DMS79 (cell line): Measurements from ENCODE around the gene ISL2.

ENCODE experiments used
- DNase-seq: peaks from one replicate; lab custom pipeline; 2025; lab: John Stamatoyannopoulos, UW

The ISL2 gene

DNA sequence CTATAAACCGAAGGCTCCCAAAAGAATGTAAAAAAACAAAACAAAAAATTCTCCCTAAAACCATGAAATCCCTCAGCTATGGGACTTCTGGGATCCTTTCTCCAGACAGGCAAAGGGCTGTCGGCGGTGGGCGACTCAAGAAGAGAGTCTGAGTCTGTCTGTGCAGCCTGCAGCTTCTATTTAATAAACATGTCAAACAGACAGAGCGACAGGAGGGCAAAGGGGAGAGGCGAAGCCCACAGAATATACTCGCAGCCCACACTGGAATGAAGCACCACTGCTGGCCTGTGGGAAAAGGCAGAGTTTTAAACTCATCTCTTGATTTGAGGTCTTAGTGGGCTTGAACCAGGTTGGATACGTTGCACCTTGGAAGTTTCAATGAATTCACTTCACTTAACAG is 40.2 kb downstream of the ISL2 start:
- no peak for DNase-seq

DNA sequence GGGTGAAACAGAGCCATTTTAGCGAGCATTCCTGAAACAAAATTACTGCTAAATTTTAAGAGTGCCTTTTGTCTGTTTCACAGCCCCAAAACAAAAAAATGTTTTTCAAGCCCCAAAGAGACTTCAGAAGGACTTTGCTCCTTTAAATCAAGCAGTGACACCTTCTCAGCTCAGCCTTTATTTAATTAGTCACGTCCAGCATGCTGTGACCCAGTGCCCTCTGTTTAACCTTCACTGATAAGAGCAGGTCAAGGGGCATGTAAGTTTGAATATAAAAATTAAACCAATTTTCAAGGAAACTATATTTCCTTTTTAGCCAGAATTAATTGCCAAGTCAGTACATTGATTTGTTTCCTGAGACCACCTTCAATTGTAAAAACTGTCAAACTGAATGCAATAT is 40.6 kb downstream of the ISL2 start:
- no peak for DNase-seq

DNA sequence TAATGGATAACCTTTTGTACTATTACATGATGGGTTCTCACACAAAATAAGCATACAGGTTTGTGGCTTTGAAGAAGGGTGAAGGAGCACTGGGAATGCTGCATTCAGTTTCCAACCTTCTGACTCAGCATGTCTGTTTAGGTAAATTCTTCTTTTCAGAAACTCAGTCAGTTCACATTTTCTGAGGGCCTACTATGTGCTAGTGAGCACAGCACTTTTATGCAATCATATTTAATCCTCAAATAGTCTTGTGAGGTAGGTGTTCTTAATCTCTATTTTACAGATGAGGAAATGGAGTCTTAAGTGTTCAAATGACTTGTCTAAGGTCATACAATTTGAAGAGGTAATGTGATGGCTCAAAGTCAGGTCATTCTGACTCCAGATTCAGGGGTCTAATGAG is 41.2 kb downstream of the ISL2 start:
- DNase-seq = no peak

DNA sequence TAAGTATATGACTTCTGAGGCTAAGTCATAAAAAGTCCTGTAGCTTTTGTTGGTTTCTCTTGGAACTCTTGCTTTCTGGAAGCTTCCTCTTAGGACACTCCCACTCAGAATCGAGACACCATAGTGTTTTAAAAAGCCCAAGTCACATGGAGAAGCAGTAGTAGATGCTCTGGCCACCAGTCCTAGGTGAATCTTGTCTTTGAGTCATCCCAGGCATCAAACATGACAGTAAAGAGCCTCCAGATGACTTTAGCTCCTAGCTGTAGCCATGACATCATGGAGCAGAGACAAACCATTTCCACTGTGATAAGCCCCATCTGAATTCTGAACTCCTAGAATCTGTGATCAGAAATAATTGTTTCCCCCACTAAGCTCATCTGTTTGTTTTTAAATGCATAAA is 42.1 kb downstream of the ISL2 start:
- DNase-seq = no peak

DNA sequence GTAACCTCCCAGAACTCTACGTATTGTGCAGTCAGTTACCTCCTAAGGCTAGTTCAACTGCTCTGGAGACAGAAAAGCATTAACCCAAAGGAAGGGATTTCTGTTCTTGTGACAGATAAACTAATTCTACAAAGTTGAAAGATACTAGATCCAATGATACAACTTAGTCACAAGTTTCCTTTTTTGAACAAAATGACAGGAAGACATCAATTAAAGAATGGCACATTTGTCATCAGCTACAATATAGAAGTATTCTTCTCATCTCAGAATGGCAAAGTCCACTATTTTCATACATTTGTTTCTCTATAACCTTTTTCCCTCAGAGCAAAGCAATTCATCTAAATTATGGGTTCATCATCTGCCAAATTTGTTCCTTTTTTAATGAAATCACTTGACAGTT is 43.7 kb downstream of the ISL2 start:
- no peak for DNase-seq

DNA sequence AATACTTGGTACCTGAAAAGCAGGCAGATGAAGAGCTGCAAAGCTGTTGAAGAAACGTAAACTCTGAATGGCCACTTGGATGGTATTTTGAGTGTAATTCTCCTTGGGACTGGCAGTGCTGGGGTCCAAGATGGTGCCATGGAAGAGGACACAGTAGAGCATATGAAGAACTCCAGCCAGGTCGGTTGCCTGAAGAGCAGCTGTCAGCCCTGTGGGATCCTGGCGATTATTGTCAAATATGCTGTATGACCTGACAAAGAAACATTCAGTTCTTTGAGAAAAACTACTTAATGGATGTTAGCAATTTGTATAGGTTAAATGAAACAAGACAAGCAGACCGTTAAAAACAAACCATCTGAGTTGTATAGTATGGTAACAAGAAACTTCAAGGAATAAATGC is 44.8 kb downstream of the ISL2 start:
- no peak for DNase-seq

DNA sequence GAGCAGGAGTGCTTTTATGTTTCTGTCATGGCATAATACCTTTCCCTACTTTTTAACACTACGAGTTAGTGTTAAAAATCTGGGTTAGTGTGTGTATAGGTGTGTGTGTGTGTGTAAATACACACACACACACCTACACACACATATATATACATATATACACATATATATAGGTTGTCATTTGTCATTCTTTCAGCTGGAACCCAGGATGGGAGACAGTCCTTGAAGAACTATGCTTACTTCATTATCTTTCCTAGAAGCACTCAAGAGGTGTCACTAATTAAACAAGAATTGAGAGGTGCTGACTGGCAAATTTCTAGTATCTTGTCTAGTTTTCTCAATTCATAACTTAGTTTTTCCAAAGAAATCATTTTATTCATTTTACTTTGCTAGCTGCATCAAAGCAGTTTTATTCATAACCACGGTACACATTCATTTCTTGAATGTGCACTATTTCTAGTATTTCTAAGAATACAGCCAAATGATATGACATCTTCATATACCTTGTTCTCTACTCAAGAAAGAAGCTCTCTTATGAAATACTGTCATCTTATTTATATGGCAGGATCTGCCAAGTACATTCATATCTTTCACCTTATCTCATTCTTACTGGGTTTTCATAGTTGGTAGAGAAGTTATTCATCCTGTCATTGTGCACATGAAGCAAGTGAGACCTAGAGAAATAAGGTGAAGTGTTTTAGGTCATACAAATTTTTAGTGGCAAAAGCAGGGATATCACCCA is 46.6 kb downstream of the ISL2 start:
- DNase-seq = no peak

DNA sequence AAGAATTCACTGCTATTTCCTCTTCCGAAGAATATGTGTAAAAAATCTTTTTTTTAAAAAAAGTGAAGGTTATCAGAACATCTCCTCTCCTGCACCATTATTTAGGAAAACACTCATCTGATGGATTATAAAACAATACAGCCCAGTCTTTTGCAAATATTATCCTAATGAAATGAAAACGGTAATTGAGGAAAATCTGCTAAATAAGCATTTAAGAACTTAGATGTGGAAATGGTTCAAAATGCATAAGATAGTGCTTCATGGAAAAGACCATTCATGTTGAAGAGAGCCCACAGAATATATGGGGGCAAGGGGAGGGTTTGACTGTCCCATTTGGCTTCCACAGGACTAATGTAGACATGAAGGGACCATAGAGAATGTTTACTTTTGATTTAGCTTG is 47.8 kb downstream of the ISL2 start:
- no peak for DNase-seq

DNA sequence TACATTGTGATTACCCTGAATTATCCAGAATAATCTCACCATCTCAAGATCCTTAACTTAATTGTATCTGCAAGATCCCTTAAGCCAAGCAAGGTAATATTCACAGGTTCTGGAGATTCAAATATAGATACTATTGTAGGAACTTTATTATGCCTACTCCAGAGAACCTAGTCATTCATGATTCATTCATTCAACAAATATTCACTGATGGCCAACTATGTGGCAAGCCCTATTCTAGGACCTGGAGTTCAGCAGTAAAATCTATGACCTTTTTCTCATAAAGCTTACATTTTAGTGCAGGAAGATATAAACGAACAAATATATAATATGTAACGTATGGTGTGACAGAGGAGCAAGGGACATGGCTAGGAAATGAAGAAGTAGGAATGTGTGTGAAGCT is 49.6 kb downstream of the ISL2 start:
- DNase-seq = no peak

DNA sequence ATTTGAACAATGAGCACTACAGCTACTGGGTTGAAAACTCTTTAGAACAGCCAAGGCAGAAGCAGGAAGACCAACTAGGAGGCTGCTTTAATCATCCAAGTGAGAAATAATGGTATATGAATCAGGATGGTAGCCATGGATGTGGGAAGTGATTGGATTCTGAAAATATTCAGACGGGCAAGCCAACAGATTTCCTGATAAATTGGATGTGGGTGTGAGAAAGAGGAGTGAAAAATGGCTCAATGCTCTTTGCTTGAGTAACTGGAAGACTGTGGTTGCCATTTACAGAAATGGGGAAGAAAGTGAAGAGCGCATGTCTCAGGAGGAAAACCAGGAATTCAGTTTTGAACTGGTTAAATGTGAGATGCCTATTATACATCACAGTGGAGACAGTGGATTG is 50.4 kb downstream of the ISL2 start:
- no peak for DNase-seq

DNA sequence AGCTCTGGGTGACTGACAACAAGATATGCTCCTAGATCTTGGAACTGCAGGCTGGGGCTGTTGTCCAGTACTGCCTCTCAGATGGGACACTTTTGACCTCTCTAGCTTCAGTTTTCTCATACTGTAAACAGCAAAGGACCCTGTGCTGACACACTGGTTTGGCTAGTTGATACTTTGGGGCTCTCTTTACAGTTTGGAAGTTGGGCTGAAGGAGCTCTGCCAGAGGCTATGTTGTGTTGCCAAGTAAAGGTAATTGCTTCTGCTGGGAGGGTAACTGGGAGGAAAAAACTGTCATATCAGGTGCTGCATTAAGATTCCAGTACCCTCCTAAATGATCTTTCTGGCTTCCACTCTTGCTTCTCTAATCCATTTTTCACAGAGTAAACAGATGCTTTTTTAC is 54.0 kb downstream of the ISL2 start:
- DNase-seq = no peak

DNA sequence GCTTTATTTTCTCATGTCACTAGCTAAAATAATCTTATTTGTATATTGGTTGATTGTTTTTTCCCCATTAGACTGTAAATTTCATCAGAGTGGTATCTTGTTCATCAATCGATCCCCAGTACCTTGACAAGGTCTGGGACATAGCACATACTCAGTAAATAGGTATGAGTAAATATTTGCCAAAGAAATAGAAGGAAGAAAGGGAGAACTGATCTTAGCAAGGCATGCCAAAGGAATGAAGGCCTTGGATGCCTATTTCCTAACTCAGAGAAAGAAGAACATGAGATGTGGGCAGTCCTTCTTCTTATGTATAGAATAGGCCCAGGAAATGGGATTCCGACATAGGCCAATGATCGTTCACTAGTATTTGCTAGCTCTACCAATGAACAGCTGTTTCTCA is 54.7 kb downstream of the ISL2 start:
- no peak for DNase-seq

DNA sequence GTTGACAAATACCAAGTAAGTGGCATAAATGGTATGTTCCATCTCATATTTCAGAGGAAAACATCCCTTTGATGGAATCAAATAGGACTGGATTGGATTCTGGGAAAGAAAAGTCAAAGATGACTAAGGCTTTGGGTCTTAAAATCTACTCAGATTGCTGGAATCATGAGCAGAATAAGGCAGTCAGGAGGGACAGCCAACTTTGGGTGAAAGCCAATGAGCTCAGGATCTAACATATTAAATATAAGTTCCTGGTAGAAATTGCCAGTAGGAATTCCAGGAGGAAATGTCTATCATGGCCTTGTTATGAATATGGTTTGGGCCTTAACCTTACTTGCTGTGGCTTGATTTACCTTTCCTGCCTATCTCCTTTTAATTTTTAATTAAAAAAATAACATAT is 55.3 kb downstream of the ISL2 start:
- DNase-seq = no peak
